ENCODE measurements around the gene DEFB123. TPM values are rescaled to one million over a fixed set of nuclear protein-coding genes. Genes with fewer than 3 reads are reported as not detected.

DEFB123 gene
- not detected in 2 replicates for total RNA-seq

DNA sequence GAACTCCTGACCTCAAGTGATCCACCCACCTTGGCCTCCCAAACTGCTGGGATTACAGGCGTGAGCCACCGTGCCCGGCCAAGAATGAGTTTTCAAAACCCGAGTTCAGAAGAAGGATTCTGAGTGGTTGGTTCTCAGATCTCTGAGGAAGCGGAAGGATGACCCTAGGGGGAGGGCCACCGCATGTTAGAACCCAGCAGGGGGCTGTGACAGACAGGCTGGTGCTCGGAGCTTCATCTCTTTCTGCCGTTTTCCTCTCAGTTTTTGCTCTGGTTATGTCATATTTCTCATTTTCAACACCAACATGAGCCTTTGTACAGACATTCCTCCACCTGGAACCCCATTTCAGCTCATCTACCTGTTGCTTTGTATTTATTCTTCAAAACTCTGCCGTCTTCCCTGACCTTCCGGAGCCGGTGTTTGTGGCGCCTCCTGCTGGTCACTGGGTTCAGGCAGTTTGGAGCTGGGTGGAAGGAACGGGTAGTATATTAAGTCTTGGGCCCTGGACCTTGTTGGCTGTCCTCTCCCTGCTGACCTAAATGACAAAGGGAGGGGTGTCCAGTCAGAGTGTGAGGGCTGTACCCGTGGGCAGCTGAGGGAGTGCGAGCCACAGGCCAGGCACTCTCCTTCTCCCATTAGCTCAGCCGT is at the start of gene DEFB123:
TSS of gene DEFB123 (plus strand) at position 621 of the 648 bp plus-strand sequence. CDS start 67 bp downstream, outside the sequence.
- DNase-seq (ENCODE audit: low read depth): no peak
- H3K4me3 ChIP-seq (ENCODE audit: low read depth, low read length): no peak within 1 kb of the TSS
- peak; percentile 28 for TF ChIP-seq CTCF (conservative IDR thresholded peaks at IDR 0.05; ENCODE audit: low read depth, low read length)

DNA sequence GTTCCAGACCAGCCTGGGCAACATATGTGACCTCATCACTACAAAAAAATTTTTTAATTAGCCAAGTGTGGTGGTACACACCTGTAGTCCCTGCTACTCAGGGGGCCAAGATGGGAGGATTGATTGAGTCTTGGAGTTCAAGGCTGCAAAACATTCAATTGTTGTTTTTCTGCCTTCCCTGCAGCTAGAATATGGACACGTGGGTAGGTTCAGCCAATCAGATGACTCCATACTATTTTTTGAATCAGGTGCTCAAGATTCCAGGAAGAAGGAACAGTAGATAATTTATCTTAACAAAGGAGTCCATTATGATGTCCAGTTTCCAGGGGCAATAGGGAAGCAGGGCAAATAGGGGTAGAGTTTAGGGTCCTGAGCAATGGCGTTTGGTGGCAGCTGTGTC is 47.6 kb upstream of the DEFB123 start:
- no peak overlapping the region for H3K4me3 ChIP-seq (ENCODE audit: low read depth, low read length)
- DNase-seq (ENCODE audit: low read depth): no peak
- no peak for TF ChIP-seq CTCF (conservative IDR thresholded peaks at IDR 0.05; ENCODE audit: low read depth, low read length)

- TF ChIP-seq CTCF (conservative IDR thresholded peaks at IDR 0.05; ENCODE audit: low read depth, low read length): no peak
- DNase-seq (ENCODE audit: low read depth): no peak
- H3K4me3 ChIP-seq (ENCODE audit: low read depth, low read length): no peak overlapping the region
Observed at GRCh38 chr20:31394900-31395299, 45.5 kb upstream of the DEFB123 start.

DNA sequence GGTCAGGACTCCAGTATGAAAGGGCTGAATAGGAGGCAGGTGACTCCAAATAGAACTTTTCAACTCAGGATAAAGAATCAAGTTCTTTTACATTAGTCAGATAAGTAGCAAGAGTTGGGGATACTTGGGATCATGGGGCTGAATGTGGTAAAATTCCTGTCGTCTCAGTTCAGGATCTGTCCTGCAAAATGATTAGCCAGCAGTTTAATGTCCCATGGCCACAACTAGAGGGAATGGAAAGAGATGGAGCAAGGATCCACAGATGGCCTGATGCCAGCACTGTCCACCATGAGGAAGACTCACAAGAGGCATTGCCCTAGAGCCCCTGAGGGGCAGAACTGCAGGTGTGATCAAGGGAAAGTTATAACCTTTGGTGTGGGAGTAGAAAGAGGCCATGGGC is 36.5 kb upstream of the DEFB123 start:
- H3K4me3 ChIP-seq (ENCODE audit: low read depth, low read length): no peak overlapping the region
- no peak for DNase-seq (ENCODE audit: low read depth)
- TF ChIP-seq CTCF (conservative IDR thresholded peaks at IDR 0.05; ENCODE audit: low read depth, low read length): no peak

GRCh38 chr20:31406115-31406514 is 34.3 kb upstream of the DEFB123 start, which contains the start of gene DEFB121:
DEFB121 (minus strand) TSS chr20:31406215; CDS start chr20:31406152, 63 bp downstream.
- no peak for DNase-seq (ENCODE audit: low read depth)
- H3K4me3 ChIP-seq (ENCODE audit: low read depth, low read length): no peak within 1 kb of the TSS
- no peak for TF ChIP-seq CTCF (conservative IDR thresholded peaks at IDR 0.05; ENCODE audit: low read depth, low read length)

DNA sequence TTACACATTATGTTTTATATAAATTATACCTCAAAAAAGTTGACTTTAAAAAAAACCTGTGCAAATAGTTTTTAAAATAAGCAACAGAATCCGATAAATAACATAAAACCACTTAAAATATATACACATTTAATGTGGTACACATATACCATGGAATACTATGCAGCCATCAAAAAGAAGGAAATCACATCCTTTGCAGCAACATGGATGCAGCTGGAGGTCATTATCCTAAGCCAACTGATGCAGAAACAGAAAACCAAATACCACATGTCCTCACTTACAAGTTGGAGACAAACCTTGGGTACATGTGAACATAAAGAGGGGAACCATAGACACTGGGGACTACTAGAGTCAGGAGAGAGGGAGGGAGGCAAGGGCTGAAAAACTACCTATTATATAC is 30.4 kb upstream of the DEFB123 start:
- DNase-seq (ENCODE audit: low read depth): no peak
- no peak for TF ChIP-seq CTCF (conservative IDR thresholded peaks at IDR 0.05; ENCODE audit: low read depth, low read length)
- H3K4me3 ChIP-seq (ENCODE audit: low read depth, low read length): no peak overlapping the region

DNA sequence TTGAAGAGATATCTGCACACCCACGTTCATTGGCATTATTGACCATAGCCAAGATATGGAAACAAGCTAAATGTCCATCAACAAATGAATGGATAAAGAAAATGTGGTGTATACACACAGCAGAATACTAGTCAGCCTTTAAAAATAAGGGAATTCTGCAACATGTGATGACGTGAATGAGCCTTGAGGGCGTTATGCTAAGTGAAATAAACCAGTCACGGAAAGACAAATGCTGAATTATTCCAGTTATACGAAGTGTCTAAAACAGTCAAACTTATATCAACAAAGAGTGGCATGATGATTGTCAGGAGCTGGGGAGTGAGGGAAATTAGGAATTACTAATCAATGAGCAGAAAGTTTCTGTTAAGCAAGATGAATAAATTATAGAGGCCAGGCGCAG is 26.1 kb upstream of the DEFB123 start:
- no peak for DNase-seq (ENCODE audit: low read depth)
- no peak overlapping the region for H3K4me3 ChIP-seq (ENCODE audit: low read depth, low read length)
- TF ChIP-seq CTCF (conservative IDR thresholded peaks at IDR 0.05; ENCODE audit: low read depth, low read length): no peak

Measured in epithelial cell of proximal tubule (primary cell).